ENCODE results near the gene TIAM2. TPM values are rescaled to one million over a fixed set of nuclear protein-coding genes. Genes with fewer than 3 reads are reported as not detected.
A peak's percentile ranks its signal among the peaks of the same experiment; 100 is the strongest.
"Not testable (repeated sequence)": the region's sequence is repeated elsewhere in the genome, so short reads cannot be mapped to it uniquely, and the experiment has no call there.

The TIAM2 gene
- total RNA-seq, 1 experiment from 2014 or later, result 10.2 TPM

GRCh38 chr6:155216312-155217046, 221.4 kb downstream of the TIAM2 start:
- no peak overlapping the region for H3K4me3 ChIP-seq (ENCODE audit: insufficient read depth, low read depth, low read length)
- no peaks in the 10 kb centered on the region; the same call in 1 of the 2 replicates for H3K36me3 ChIP-seq (replicated peaks; ENCODE audit: control insufficient read depth, insufficient read depth, low read length)
- no peaks in the 10 kb centered on the region for H3K27me3 ChIP-seq (ENCODE audit: control insufficient read depth, insufficient read depth, low read length)
- peak; percentile 69 for DNase-seq

GRCh38 chr6:155218711-155219110, 223.6 kb downstream of the TIAM2 start:
- not testable (repeated sequence) for H3K27me3 ChIP-seq (ENCODE audit: control insufficient read depth, insufficient read depth, low read length); H3K4me3 ChIP-seq (ENCODE audit: insufficient read depth, low read depth, low read length); H3K36me3 ChIP-seq (replicated peaks; ENCODE audit: control insufficient read depth, insufficient read depth, low read length); DNase-seq

- Histone ChIP-seq H3K4me3 (ENCODE audit: insufficient read depth, low read depth, low read length) (no peak overlapping the region), H3K36me3 (replicated peaks; ENCODE audit: control insufficient read depth, insufficient read depth, low read length) (no peaks in the 10 kb centered on the region)
These were observed 224.2 kb downstream of the TIAM2 start for GRCh38 chr6:155219299-155219698.

GRCh38 chr6:155219858-155220301, 224.8 kb downstream of the TIAM2 start:
- H3K4me3 ChIP-seq (ENCODE audit: insufficient read depth, low read depth, low read length), result no peak overlapping the region
- no peaks in the 10 kb centered on the region for H3K27me3 ChIP-seq (ENCODE audit: control insufficient read depth, insufficient read depth, low read length)
- no peaks in the 10 kb centered on the region for H3K36me3 ChIP-seq (replicated peaks; ENCODE audit: control insufficient read depth, insufficient read depth, low read length)
- DNase-seq, result no peak

More at GRCh38 chr6:155219299-155219698, 224.2 kb downstream of the TIAM2 start:
- no peak for DNase-seq
- H3K27me3 ChIP-seq (ENCODE audit: control insufficient read depth, insufficient read depth, low read length), result no peaks in the 10 kb centered on the region

GRCh38 chr6:155221086-155221485, 226.0 kb downstream of the TIAM2 start:
- DNase-seq, result no peak
- no peaks in the 10 kb centered on the region for H3K36me3 ChIP-seq (replicated peaks; ENCODE audit: control insufficient read depth, insufficient read depth, low read length)

GRCh38 chr6:155222506-155222905, 227.4 kb downstream of the TIAM2 start:
- no peaks in the 10 kb centered on the region for H3K27me3 ChIP-seq (ENCODE audit: control insufficient read depth, insufficient read depth, low read length)
- no peaks in the 10 kb centered on the region for H3K36me3 ChIP-seq (replicated peaks; ENCODE audit: control insufficient read depth, insufficient read depth, low read length)
- no peak for DNase-seq
- no peak overlapping the region for H3K4me3 ChIP-seq (ENCODE audit: insufficient read depth, low read depth, low read length)

More at GRCh38 chr6:155221086-155221485, 226.0 kb downstream of the TIAM2 start:
- no peaks in the 10 kb centered on the region for H3K27me3 ChIP-seq (ENCODE audit: control insufficient read depth, insufficient read depth, low read length)
- no peak overlapping the region for H3K4me3 ChIP-seq (ENCODE audit: insufficient read depth, low read depth, low read length)

GRCh38 chr6:155223646-155224451, 228.7 kb downstream of the TIAM2 start:
- no peak for DNase-seq
- no peak overlapping the region for H3K4me3 ChIP-seq (ENCODE audit: insufficient read depth, low read depth, low read length)
- no peaks in the 10 kb centered on the region for H3K27me3 ChIP-seq (ENCODE audit: control insufficient read depth, insufficient read depth, low read length)
- H3K36me3 ChIP-seq (replicated peaks; ENCODE audit: control insufficient read depth, insufficient read depth, low read length), result no peaks in the 10 kb centered on the region

- Histone ChIP-seq H3K4me3 (ENCODE audit: insufficient read depth, low read depth, low read length) (no peak overlapping the region), H3K27me3 (ENCODE audit: control insufficient read depth, insufficient read depth, low read length) (no peaks in the 10 kb centered on the region), H3K36me3 (replicated peaks; ENCODE audit: control insufficient read depth, insufficient read depth, low read length) (no peaks in the 10 kb centered on the region)
- no peak for DNase-seq
These were observed 229.5 kb downstream of the TIAM2 start for GRCh38 chr6:155224618-155225017.

GRCh38 chr6:155227046-155227445, 231.9 kb downstream of the TIAM2 start:
- H3K4me3 ChIP-seq (ENCODE audit: insufficient read depth, low read depth, low read length), result no peak overlapping the region
- H3K36me3 ChIP-seq (replicated peaks; ENCODE audit: control insufficient read depth, insufficient read depth, low read length), result no peaks in the 10 kb centered on the region
- H3K27me3 ChIP-seq (ENCODE audit: control insufficient read depth, insufficient read depth, low read length), result no peaks in the 10 kb centered on the region
- DNase-seq, result no peak

GRCh38 chr6:155228546-155229166, 233.5 kb downstream of the TIAM2 start:
- DNase-seq, result no peak
- no peaks in the 10 kb centered on the region for H3K36me3 ChIP-seq (replicated peaks; ENCODE audit: control insufficient read depth, insufficient read depth, low read length)

GRCh38 chr6:155230975-155231374, 235.9 kb downstream of the TIAM2 start:
- not testable (repeated sequence) for DNase-seq; H3K4me3 ChIP-seq (ENCODE audit: insufficient read depth, low read depth, low read length); H3K27me3 ChIP-seq (ENCODE audit: control insufficient read depth, insufficient read depth, low read length); H3K36me3 ChIP-seq (replicated peaks; ENCODE audit: control insufficient read depth, insufficient read depth, low read length)

More at GRCh38 chr6:155228546-155229166, 233.5 kb downstream of the TIAM2 start:
- no peaks in the 10 kb centered on the region for H3K27me3 ChIP-seq (ENCODE audit: control insufficient read depth, insufficient read depth, low read length)
- H3K4me3 ChIP-seq (ENCODE audit: insufficient read depth, low read depth, low read length), result no peak overlapping the region

GRCh38 chr6:155232848-155233247, 237.7 kb downstream of the TIAM2 start:
- Histone ChIP-seq H3K36me3 (replicated peaks; ENCODE audit: control insufficient read depth, insufficient read depth, low read length) (no peaks in the 10 kb centered on the region), H3K27me3 (ENCODE audit: control insufficient read depth, insufficient read depth, low read length) (no peaks in the 10 kb centered on the region), H3K4me3 (ENCODE audit: insufficient read depth, low read depth, low read length) (no peak overlapping the region)
- no peak for DNase-seq

GRCh38 chr6:155234167-155234566, 239.1 kb downstream of the TIAM2 start:
- no peak for DNase-seq
- no peaks in the 10 kb centered on the region for H3K27me3 ChIP-seq (ENCODE audit: control insufficient read depth, insufficient read depth, low read length)
- no peaks in the 10 kb centered on the region for H3K36me3 ChIP-seq (replicated peaks; ENCODE audit: control insufficient read depth, insufficient read depth, low read length)
- H3K4me3 ChIP-seq (ENCODE audit: insufficient read depth, low read depth, low read length), result no peak overlapping the region

- Histone ChIP-seq H3K4me3 (ENCODE audit: insufficient read depth, low read depth, low read length) (no peak overlapping the region), H3K36me3 (replicated peaks; ENCODE audit: control insufficient read depth, insufficient read depth, low read length) (no peaks in the 10 kb centered on the region)
- no peak for DNase-seq
These were observed 239.6 kb downstream of the TIAM2 start for GRCh38 chr6:155234687-155235086.

More at GRCh38 chr6:155234687-155235086, 239.6 kb downstream of the TIAM2 start:
- H3K27me3 ChIP-seq (ENCODE audit: control insufficient read depth, insufficient read depth, low read length), result no peaks in the 10 kb centered on the region
